Suppressor macrophage (primary cell): ENCODE measurements around the gene DNM3.
"Not testable (repeated sequence)": the region's sequence is repeated elsewhere in the genome, so short reads cannot be mapped to it uniquely, and the experiment has no call there.

Experiments
- DNase-seq, 4 experiments: peaks; one replicate each; pipeline ENCODE4 v3.0.0-alpha.2; 2020 to 2022
- total RNA-seq, 17 experiments: gene quantifications; one replicate each; lab custom pipeline; 2026; ENCODE audit warnings: mixed read lengths in 6 of 17, inconsistent platforms in 3 of 17; lab: John Stamatoyannopoulos, UW

Gene DNM3
- total RNA-seq = 1.7 to 20.4 (median 7.4) reads per million in 17 experiments

DNA sequence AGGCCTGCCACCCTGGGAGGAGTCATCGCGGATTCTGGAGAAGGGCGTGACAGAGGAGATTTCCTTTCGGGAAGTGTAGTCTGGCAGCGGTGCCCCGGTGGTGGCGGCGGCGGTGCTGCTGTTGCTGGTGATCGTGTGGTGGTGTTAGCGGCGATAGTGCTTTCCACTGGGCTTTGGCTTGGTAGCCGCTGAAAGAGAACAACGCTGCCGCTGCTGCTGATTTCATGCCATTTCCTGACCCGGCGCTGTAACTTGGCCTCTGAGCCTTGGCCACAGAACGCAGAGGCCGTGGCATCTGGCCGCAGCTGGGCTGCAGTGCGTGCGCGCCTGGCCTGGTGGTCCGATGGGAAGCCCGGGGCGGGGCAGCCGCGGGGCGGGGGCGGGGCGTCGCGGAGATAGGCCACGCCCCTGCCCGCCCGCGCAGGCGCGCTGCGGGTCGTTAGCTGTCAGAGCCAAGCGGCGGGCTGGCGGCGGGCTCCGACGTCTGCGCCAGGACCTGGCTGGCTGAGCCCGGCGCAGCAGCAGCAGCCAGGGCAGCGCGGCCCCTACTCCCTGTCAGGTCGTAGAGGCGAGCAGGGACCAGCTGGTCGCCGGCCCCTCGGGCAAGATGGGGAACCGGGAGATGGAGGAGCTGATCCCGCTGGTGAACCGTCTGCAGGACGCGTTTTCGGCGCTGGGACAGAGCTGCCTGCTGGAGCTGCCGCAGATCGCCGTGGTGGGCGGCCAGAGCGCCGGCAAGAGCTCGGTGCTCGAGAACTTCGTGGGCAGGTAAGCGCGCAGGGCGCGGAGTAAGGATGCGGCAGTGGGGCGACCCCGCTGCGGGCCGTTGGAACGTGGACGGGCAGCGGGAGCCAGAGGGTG lies at the start of gene DNM3:
Gene DNM3, plus strand, starts transcription at position 449 of the 861 bp plus-strand sequence. Its CDS starts 159 bp downstream, at position 608.
- peak; percentile 87 to 96 (median 94) for DNase-seq

DNA sequence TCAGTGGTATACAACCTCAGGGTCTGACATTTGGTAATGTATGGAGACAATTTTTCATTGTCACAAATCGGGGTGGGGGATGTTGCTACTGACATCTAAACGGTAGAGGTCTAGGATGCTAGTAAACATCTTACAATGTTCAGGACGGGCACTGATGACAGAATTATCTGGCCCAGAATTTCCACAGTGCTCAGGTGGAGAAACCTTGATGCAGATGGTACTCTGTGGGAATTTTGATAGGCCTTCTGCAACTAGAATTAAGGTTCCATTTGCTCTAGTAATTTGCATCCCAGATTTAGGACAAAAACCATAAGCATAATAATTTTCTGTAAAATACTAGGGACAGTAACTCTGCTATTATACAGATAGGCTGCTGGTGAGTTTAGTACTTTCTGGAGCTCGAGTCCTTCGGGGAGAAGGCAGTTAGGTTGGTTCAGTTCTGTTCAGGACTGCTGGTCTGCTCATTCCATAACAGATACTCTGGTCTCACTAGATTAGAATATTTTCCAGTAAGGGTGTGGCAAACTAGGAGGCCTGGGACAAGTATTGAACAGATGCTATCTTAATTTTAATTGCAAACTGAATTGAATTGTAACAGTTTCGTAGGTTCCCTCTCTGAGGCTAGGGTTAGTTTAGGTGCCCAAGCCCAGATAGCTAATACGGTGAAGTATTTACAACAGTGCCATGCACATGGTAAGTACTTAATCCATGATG lies 48.5 kb upstream of the DNM3 start:
- DNase-seq = no peak

DNA sequence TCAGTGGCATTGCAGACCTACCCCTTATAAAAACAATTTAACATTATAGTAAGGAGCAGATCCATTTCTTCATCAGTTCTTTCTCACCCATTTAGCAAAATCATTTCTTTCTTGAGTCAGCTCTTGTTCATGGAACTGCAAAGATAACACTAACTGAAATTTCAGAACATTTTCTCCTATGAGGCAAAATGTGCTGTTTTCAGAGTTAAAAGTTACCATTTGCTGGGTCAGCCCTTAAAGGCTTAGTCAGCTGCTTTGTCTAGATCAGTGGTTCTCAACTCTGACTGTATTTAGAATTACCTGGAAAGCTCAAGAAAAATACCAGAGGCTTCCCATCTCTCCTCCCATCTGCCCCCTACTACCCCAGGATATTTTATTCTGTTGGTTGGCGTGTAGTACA lies 47.7 kb upstream of the DNM3 start:
- no peak for DNase-seq

DNA sequence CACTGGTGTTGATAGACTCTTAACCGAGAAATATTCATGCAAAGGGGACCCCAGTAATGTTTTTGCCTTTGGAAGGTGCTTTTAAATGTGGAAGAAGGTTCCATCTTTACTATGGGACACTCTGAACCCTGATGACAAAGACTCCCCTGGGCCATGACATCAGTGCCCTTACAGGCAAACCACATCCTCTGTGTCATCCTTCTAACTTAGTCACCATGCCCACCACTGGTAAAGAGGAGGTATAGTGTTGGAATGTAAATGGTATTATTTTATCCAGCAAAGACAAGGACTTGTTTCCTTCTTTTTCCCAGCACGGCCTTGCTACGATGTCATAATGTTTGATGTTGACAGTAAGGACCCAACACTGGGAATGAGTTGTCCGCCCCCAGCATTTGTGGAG lies 47.2 kb upstream of the DNM3 start:
- DNase-seq = peak; percentile 36 to 73 (median 60)

DNA sequence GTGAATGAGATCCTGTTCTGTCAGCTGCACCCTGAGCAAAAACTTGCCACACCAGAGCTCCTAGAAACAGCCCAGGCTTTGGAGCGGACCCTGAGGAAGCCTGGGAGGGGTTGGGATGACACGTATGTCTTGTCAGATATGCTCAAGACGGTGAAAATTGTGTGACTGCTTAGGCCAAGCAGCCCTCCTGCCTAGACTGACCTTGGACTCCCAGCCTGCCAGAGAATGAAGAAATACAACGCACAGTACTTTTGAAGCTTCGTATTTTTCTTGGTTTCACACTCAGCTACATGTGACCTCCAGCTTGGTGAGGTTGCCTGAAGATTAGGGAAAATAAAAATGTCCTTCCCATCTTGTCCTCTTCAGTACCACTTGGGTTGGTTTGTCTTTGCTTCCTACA lies 44.7 kb upstream of the DNM3 start:
- no peak for DNase-seq

DNA sequence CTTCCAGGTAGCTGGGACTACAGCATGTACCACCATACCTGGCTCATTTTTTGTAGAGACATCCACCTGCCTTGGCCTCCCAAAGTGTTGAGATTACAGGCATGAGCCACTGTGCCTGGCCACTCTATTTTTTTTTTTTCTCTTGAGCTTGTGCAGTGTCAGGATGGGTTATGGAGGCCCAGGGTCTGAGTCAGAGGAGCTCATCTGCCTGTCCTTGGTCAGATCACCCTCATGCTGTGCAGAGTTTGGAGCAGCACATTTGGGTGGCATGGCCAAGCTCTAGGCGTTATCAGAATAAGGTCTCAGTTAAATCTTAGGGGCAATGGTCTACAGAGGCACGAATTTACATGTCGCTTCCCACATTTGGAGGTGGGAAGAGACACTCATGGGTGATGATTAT lies 43.0 kb upstream of the DNM3 start:
- no peak for DNase-seq

DNA sequence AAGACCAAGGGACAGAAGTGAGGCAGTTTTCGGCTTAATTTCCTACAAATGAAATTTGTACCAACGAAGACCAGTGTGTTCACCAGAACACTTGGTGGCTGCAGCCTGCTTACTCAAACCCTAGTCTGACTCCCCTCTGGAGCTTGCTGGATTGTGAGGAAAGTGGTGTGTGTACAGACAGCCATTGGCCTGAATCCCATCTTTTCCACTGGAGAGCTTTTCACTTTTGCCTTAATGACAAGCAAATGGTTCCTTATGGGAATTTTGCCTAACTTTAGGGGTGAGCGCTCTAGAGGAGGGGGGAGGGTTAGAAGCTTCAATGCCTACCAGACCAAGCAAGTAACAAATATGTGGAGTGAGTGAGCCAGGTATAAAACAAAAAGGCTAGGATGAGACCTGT lies 42.5 kb upstream of the DNM3 start:
- DNase-seq = no peak

DNA sequence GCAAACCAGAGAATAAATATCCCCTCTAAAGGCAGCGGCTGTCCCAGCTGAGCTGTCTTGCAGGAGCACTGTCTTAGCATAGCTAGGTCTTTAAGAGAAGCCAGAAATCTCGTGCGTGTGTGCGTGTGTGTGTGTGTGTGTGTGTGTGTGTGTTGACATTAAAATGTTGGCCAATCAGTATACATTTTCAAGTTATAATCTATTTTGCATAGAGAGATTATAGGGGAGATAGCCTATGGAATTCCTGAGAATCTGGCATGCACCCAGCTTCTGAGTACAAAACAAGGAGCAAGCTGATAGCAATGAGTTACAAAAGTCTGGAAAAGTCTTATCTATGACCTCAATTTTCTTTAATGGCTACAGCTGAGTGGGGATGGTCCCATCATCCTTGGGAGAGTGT lies 42.1 kb upstream of the DNM3 start:
- no peak for DNase-seq

DNA sequence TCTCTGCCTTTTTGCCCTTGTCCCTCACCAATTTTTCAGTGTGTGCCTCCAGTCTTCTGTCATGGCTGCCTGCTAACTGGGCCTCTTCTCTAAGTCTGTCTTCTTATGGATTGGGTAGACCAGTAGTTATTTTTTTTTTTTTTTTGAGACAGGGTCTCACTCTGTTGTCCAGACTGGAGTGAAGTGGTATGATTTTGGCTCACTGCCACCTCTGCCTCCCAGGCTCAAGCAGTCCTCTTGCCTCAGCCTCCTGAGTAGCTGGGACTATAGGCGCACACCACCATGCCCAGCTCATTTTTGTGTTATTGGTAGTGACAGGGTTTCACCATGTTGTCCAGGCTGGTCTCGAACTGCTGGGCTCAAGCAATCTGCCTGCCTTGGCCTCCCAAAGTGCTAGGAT lies 41.6 kb upstream of the DNM3 start:
- not testable (repeated sequence) for DNase-seq

DNA sequence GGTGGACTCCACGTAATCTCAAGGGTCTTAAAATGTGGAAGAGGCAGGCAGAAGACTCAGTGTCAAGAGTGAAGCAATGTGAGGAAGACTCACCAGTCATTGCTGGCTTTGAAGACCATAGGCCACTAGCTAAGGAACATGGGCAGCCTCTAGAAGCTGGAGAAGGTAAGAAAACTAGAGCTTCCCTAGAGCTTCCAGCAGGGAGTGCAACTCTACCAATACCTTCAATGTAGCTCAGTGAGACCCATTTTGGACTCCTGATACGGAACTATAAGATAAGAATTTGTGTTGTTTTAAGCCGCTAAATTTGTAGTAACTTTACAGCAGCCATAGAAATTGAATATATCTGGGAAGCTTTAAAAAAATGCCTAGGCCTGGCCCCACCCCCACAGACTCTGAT lies 41.0 kb upstream of the DNM3 start:
- DNase-seq = no peak

DNA sequence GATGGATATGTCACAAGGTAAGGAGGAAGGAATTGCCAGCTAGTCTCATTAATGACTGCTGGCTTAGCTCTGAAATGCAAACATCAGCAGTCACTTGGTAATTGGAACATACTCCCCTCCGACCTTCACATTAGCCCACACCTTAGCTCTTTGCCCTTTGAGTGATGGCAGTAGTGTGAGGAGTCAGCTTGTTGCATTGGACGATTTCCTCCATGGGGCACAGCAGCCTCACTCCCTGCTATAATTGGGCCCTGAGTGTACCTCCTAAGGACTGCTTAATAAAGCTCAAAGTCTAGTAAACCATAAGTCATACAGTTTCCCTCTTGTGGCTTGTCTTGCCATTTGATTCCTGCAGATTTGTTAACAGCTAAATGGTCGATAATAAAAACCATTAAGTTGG lies 40.4 kb upstream of the DNM3 start:
- no peak for DNase-seq

DNA sequence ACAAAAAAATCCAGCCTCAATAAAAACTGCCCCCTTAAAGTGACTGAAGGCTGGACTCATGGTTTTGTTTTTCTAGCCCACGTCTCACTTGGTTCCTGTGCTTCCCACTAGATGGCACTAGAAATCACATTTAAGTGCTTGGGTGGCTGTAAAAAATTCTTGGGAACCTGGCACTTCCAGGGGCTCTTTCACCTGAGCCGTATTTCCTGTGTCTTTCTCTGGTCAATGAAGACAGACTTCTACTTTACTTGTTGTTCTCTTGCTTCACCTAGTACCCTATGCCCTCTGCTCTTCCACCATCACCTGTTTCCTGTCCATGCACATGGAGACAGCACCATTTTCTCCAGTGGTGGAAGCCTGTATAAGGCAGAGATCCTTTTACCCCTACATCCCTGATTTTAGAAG lies 39.8 kb upstream of the DNM3 start:
- DNase-seq = peak; percentile 52 to 73 (median 53)

DNA sequence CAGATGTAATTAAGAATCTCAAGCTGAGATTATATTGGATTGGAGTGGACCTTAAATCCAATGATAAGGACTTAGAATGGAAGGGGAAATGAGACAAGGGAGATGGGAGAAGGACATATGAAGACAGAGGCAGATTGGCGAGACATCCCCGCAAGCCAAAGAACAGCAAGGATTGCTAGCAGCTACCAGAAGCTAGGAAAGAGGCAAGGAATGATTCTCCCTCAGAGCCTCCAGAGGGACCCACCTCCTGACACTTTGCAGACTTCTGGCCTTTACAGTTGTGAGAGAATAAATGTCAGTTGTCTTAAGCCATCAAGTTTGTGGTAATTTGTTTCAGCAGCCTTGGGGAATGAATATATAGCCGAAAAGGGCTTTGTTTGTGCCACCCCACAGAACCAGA lies 39.1 kb upstream of the DNM3 start:
- no peak for DNase-seq

DNA sequence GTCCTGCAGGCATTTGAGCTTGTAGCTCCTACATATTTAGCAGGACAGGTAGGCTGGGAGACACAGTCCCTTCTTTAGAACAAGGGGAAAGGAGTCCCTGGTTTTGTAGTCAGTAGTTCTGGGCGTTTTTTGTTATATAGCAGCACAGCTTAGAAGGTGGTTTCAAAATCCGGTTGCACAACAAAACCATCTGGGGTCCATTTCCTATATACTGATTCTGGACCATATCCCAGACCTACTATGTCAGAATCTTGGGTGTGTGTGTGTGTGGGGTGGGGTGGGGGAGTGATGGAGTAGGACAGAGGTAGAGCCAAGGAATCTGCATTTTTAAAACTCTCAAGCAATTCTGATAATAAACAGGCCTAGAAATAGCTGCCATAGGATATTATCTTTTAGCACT lies 38.3 kb upstream of the DNM3 start:
- no peak for DNase-seq

DNA sequence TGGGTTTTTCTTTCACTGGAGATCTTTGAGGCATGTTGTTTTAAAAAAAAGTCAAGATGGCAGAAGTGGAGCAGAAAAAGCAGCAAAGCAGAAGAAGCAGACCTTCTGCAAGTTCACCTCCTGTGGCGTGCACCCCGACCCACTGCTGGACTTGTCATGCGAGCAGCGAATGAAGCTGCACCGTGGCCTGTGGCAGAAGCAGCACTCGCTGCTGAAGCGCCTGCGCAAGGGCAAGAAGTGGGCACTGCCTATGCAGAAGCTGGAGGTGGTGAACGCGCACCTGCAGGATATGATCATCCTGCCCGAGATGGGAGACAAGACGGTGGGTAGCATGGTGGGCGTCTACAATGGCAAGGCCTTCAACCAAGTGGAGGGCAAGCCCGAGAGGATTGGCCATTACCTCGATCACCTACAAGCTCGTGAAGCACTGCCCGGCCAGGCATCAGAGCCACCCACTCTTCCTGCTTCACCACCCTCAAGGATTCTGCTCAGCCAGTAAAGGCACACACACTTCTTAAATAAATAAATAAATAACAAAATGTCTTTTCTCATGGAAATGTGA lies 37.8 kb upstream of the DNM3 start:
- no peak for DNase-seq

DNA sequence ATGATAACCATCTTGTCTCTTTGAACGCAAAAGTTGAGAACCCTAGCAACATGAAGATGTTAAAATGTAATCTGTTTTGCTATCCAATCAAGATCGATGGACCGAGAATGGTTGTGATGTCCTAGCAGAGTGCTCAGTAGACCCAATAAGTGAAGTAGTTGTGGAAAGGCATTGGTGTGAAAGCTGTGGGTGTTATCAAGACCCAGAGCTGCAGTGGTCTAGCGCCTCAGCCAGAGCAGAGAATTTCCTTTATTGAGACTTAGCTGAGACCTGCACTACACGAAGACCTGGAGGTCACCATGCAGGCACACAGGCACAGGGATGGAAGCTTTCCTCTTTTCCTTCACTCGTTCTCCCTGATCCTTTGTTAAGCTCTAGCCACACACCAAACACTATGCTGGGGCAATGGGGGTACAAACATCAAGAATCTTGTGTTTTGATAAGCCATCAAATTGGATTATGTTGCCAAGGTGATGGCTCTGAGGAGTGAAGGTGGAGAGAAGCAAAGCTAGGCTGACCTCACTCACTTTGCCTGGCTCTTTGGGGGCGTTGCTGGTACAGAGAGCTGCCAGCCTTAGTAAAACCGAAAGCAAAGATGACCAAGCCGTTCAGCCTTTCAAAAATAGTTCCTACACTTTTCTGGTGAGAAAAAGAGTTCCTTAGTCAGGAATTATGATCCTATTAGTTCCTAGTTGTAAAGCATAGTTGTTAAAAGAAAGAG lies 35.7 kb upstream of the DNM3 start:
- peak in 3 of 4 experiments; percentile 44 to 57 (median 49) for DNase-seq

DNA sequence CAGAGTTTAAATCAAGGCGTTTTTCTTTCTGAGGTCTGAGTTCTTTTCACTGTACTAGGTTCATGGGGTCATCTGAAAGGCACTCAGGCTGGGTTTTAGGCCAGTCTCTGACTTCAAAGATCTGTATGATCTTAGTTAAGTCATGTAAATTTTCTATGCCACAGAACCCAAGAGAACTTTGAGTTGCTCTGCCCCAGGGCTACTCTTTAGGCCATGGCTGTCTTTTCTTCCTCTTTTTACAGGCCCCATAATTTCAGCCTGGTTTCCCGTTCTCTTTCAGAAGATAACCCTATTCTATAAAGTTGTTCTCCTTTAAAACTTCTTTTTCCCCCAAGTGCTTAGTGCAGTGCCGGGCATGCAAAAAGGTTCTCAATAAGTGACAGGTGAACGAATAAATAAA lies 33.7 kb upstream of the DNM3 start:
- DNase-seq = peak; percentile 17 to 48 (median 38)

DNA sequence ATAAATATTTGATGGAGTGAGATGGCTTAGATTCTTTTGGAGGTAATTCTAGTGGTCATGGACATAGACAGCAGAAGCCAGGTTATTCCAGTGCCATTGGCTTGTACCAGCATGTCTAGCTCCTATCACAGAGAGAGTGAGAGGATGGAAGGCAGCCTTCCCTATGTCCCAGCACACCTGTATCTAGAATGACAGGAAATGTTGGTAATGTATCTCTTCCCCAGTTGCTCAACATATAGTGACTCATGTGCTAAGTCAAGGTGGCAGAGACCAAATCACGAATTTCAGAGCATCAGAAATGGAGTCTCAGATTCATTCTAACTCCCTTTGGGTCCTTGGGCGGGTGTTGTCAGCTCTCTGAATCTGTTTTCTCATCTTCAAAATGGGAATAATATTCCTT lies 31.5 kb upstream of the DNM3 start:
- DNase-seq = no peak

DNA sequence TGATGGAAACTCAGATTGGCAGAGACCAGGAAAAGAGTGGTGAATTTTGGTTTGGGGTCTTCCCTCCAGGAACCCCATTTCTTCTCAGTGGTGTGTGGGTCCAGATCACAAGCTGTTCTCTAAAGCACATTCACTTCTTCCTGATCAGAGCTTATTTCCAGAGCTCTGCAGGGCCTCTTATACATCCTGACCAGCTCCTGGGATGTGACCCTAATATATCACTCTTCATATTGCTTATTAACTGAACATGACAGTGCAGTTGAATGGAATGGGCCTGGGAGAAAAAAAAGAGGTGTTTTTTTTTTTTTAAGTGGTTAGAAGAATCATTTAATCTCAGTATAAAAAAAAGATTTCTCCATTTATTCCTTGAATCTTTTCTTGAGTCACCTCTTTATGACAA lies 29.6 kb upstream of the DNM3 start:
- no peak for DNase-seq

DNA sequence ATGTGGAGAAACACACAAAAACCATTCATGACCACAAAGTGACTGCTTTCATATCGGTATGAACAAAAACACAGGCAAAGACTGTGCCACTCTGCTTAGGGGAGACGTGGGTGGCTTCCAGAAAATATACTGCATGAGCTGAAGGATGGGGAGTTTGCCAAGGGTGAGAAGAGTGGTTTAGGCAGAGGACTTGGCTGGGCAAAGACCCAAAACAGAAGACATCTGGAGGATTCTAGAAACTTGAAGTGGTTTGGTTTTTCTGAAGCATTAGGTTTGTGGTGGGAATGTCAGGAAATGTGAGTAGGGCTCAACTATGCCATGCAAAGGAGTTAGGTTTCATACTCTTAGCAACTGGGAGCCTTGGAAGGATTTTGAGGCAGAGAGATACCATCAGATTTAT lies 26.6 kb upstream of the DNM3 start:
- DNase-seq = no peak

DNA sequence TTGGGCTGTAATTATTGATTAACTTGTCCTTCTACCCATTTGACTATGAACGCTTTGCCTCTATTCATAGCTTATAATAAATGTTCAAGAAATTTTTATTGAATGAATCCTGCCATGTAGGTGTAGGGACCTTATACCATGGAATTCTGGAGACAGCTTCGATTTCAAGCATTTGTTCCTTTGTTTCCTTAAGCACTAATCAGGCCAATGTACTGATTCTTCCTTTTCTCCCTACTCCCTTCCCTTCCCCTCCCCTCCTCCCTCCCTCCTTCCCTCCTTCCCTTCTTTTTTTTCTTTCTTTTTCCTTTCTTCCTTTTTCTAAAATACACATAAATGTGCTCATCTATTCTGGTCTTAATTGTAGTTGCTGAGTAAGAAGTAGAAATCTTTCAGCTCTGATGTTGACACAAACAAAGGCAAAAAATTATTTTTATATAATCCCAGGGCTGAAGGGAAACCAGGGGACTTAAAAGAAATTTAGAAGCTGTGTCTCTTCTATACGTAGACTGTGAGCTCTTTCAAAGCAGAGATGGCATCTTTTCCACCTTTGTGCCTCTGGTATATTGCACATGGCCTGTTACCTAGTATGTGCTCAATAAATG lies 24.9 kb upstream of the DNM3 start:
- no peak for DNase-seq

DNA sequence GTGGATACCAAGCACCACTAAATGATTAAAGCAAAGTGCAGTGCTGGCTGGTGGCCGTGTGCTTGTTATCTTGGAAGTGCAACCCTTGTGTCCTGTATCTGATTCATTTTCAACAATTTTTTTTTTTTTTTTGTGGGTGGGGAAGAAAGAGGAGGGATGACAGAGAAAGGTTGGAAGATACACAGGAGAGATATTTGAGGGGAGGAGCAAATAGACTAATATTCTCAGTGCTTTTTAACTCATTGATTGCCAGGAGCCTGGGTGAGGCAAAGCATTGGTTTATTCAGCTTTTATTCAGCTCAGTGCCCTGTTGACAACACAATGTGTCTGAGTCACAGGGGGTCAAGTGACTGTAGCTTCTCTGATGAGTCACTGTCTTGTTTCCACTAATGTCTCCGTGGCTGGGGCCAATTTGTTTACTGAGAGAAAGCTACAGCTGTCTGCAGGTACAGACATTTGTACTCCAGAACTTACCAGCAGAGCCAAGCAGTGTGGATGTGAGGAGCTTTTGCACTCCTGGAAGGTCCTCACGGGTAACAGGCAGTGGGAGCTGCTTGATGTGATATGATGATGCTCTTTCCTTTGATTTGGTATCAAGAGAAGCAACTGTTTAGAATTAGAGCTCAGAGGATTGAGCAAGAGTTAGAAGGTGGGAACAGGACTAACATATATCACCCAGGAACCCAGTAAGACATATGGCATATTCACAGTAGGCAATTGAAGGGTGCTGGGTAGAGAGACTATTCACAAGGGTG lies 23.6 kb upstream of the DNM3 start:
- DNase-seq = peak; percentile 72 to 88 (median 83)
